GM18951 (cell line): ENCODE measurements around the gene OR4X2.
"Not testable (repeated sequence)": the region's sequence is repeated elsewhere in the genome, so short reads cannot be mapped to it uniquely, and the experiment has no call there.

Experiments
- POLR2A ChIP-seq: IDR thresholded peaks from 4 replicates; pipeline ENCODE4 v1.6.1; 2011; ENCODE audit warnings: mild to moderate bottlenecking; ENCODE audit not compliant: insufficient read length, insufficient read depth; ENCODE audit errors: extremely low read depth
- in situ Hi-C: fragments of 300-500 bp; cut with MboI; formaldehyde crosslinking; loops from one replicate; pipeline ENCODE4 v1.12.0; 2022; ENCODE audit warnings: low sequenced_read_pairs, mixed read lengths, inconsistent platforms; ENCODE audit not compliant: unreplicated experiment

Gene OR4X2, protein sequence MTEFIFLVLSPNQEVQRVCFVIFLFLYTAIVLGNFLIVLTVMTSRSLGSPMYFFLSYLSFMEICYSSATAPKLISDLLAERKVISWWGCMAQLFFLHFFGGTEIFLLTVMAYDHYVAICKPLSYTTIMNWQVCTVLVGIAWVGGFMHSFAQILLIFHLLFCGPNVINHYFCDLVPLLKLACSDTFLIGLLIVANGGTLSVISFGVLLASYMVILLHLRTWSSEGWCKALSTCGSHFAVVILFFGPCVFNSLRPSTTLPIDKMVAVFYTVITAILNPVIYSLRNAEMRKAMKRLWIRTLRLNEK

DNA sequence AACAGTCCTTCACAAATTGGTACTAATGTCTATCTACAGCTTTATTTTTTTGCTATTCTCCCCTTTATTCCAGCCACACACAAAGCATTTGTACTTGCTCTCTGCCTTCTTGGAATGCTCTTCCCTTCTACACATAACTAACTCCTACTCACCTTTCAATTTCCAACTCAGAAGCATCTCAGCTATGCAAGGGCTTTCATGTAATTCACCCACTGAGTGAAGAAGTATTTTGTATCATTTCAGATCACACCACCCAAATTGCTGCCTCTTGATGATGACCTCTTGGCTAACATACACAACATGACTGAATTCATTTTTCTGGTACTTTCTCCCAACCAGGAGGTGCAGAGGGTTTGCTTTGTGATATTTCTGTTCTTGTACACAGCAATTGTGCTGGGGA is at the start of gene OR4X2:
OR4X2 (plus strand) TSS at position 301 of the 400 bp plus-strand sequence; CDS start at position 301, 0 bp downstream.
- no peak for TF ChIP-seq POLR2A
- in situ Hi-C loops = no loop called here

DNA sequence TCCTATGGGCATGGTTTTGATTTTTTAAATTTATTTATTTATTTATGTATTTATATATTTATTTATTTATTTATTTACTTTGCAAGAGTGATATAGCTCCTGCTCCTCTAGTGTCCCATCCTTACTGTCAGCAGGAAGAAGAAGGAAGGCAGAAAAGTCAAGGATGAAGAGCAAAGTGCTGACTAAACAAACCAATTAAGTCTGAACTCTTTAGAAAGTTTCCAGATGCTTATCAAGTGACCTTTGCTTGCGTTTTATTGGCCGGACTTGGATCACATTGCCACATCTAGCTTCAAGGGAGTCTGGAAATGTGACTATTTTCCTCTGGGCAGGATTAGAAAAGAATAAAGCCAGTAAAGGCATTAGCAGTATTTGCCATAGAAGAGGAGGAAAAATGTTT is 37.0 kb upstream of the OR4X2 start:
- no peak for TF ChIP-seq POLR2A
- in situ Hi-C loops = no loop called here

DNA sequence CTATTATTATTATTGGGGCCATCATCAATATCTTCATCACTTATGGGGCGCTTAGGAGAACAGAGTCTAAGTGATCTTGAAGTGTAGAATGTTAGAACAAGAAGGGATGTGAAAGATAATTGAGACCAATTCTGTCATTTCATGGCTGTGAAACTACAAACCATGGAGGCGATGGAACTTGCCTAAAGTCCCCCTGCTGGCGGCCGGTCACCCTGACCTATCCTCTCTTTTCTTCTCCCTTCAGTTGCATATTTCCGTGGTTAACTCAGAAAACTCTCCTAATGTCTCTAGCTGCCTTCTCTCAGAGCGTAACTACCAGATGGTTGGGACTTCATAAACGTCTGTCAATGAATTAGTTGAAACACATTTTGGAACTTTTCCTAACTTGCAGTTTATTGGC is 34.9 kb upstream of the OR4X2 start:
- in situ Hi-C loops = no loop called here
- TF ChIP-seq POLR2A = no peak

DNA sequence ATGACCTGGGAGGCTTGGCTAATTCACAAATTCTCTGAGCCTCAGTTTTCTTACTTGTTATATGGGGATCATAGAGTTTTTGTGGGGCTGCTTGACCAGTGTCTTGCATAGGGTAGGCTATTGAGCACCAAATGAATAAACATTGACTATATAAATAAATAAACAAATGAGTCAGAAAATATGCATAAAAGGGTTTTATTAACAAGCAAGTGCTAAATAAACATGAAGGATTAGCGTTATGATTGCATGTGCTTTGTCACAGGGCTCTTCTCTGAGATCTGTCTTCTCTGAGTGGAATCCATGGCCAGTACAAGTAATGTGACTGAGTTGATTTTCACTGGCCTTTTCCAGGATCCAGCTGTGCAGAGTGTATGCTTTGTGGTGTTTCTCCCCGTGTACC is 28.4 kb upstream of the OR4X2 start, which contains the start of gene OR4B1:
OR4B1 (plus strand) TSS at position 301 of the 400 bp plus-strand sequence; CDS start at position 301, 0 bp downstream.
- no peak for TF ChIP-seq POLR2A
- in situ Hi-C loops = no loop called here

DNA sequence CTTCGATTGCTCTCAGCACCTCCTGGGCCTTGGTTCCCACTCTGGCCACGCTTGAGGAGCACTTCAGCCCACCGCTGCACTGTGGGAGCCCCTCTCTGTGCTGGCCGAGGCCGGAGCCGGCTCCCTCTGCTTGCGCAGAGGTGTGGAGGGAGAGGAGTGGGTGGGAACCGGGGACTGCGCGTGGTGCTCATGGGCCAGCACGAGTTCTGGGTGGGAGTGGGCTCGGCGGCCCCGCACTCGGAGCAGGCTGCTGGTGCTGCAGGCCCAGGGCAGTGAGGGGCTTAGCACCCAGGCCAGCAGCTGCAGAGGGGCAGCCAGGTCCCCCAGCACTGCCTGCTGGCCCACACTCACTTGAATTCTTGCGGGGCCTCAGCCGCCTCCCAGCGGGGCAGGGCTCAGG is 16.1 kb upstream of the OR4X2 start:
- TF ChIP-seq POLR2A = no peak
- in situ Hi-C loops = no loop called here

DNA sequence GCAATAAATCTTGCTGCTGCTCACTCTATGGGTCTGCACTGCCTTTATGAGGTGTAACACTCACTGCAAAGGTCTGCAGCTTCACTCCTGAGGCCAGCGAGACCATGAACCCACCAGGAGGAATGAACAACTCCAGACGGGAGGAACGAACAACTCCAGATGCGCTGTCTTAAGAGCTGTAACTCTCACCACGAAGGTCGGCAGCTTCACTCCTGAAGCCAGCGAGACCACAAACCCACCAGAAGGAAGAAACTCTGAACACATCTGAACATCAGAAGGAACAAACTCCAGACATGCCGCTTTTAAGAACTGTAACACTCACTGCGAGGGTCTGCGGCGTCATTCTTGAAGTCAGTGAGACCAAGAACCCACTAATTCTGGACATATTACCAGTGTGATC is 14.8 kb upstream of the OR4X2 start:
- in situ Hi-C loops = not testable (repeated sequence)

DNA sequence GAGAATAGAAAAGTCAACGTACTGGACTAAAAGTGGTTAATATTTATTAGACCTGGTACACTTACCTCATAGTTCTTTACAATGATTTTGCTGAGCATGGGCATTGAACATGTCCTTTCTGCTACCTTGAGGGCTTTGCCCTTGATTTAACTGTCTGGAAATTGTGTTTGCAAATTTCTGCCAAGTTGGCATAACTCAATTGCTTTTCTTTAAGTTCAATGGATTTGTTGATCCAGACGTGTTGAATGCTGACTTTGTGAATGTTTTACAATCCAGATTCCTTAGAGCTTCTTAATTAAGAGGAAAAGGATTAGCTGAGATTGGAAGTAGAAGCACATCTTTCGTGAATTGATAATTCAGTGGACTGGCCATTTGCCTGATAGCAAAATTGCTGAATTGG is 7.2 kb upstream of the OR4X2 start:
- TF ChIP-seq POLR2A = no peak
- in situ Hi-C loops = no loop called here

DNA sequence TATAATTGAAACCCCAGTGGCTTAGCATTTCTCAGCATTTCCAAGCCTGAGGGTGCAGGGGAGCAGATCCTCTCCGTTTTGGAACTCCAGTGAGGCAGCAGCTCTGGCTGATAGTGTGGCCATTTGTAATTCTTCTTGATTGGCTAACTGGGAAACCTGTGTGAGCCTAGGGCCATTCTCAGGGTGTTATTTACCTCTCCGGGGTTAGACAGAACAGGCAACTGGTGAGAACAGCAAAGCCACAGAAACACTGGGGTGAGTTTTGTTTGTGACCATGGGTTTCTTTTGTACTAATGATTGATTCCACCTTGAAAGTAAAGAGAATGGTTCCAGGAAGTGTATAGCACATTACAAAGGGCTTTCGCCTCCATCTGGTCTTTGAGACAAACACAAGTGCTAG is 2.4 kb upstream of the OR4X2 start:
- in situ Hi-C loops = no loop called here
- TF ChIP-seq POLR2A = no peak

DNA sequence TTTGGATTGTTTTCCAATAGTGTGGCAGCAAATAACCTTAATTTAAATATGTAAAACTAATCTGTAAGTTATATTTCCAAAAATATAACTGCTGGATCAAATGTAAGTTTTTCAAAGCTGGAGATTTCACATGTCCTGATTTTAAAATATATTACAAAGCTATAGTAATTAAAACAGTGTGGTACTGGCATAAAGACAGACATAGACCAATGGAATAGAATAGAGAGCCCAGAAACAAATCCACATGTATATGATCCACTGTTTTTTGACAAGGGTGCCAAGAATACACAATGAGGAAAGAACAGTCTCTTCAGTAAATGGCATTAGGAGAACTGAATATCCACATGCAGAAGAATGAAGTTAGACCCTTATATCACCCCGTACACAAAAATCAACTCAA is 4.0 kb downstream of the OR4X2 start:
- TF ChIP-seq POLR2A = no peak
- in situ Hi-C loops = no loop called here

DNA sequence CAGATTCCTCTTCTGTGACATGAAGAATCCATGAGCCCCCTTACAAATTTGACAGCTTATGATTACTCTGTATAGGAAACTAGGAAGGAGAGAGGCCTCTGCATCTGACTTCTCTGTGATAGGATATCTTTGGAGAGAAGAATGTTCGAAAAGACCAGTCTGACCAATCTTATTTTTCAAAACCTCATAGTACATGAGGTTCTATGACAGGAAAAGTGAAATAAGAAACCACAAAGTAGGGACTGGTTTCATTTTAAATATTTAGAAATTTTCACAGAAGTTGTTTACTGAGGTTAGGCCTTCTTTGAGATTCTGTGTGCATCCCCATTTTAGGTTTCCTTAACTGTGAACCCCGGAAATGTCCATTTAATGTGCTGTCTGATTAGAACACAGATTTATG is 16.7 kb downstream of the OR4X2 start:
- in situ Hi-C loops = no loop called here
- TF ChIP-seq POLR2A = no peak

DNA sequence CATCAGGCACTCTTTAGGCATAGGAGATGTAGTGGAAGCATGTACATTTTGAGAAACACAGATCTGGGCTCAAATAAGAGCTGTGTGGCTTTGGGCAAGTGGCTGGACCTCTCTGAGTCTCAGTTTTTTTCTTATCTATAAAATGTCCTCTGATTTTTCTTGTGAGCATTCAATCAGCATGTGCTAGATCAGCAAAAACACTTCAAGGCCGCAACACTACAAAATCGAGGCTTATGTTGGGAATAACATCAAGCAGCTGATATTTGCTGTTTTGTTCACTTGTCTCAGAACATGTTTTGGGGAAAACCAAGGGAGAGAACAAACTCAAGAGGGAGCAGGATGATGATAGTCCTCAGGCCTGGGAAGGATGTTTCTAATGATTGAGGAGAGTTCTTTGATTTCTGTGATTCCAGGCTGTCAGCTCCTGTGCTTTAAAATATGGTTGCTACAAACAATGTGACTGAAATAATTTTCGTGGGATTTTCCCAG is 18.6 kb downstream of the OR4X2 start, which contains the start of gene OR4X1:
OR4X1 (plus strand) TSS at position 439 of the 489 bp plus-strand sequence; CDS start at position 439, 0 bp downstream.
- in situ Hi-C loops = no loop called here
- no peak for TF ChIP-seq POLR2A

DNA sequence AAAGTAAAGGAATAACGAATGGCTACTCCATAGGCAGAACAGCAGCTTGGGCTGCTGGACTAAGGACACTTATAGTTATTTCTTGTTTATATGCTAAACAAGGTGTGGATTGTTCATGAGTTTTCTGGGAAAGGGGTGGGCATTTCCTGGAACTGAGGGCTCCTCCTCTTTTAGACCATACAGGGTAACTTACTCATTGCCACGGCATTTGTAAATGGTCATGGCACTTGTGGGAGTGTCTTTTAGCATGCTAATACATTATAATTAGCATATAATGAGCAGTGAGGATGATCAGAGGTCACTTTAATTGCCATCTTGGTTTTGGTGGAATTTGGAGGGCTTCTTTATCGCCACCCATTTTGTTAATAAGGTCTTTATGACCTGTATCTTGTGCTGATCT is 25.7 kb downstream of the OR4X2 start:
- in situ Hi-C loops = no loop called here
- TF ChIP-seq POLR2A = no peak

DNA sequence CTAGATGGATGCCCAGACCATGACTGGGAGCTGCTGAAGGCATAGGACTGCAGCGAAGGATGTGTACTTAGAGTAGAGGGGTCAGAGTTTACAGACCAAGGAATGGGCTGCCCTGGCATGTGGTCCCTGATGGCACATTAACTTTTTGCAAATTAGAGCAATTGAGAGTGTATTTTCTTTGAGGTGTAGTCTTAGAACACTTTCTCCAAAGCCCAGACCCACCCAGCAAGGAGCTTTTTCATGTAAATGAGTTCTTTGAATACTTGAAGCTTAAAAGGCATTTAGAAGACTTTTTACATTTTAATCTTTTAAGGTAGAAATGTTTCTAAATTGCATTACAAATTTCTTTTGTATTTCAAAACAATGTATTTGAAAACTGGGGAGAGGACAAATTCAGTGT is 27.7 kb downstream of the OR4X2 start:
- in situ Hi-C loops = no loop called here
- no peak for TF ChIP-seq POLR2A
